GM19328 (cell line): ENCODE measurements around the gene HYDIN.
"Not testable (repeated sequence)": the region's sequence is repeated elsewhere in the genome, so short reads cannot be mapped to it uniquely, and the experiment has no call there.

ENCODE experiments used
- ATAC-seq: cut with Tn5 transposase; IDR thresholded peaks from one replicate; pipeline ENCODE4 v1.9.1; 2021; ENCODE audit warnings: mild to moderate bottlenecking, moderate library complexity; ENCODE audit not compliant: unreplicated experiment

HYDIN gene

DNA sequence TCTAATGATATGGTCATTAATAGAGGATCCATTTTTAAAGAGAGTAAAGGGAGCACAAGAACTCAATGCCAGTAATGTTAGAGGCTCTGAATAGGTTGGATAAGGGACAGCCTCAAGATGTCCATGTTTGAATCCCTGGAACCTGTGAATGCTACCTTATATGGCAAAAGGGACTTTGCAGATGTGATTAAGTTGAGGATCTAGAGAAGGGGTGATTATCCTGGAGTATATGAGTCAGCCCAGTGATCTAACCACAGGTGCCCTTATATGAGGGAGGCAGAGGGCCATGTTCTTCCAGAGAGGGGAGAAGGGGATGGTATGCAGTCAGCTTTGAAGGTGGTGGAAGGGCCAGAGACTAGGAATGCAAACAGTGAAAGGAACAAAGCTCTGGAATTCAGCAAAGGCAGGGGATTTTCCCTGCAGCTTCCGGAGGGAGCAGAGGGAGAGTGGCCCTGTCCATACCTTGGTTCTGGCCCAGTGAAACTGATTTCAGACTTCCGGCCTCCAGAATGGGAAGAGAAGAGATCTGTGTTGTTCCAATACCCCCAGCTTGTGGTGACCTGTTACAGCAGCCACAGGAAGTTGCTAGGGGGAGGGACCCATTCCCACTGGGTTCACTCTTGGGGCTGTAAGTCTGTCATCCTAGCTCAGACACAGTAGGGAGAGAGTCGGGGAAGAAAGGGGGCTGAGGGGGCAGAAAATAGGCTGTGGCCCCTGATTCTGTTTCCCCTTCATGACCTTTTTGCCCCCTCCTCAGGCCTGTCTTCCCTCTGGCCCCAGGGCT is 220.9 kb downstream of the HYDIN start:
- ATAC-seq: not testable (repeated sequence)

- not testable (repeated sequence) for ATAC-seq
These were observed 224.0 kb downstream of the HYDIN start for GRCh38 chr16:71006516-71006915.

GRCh38 chr16:70999735-71000134 is 230.8 kb downstream of the HYDIN start:
- not testable (repeated sequence) for ATAC-seq

DNA sequence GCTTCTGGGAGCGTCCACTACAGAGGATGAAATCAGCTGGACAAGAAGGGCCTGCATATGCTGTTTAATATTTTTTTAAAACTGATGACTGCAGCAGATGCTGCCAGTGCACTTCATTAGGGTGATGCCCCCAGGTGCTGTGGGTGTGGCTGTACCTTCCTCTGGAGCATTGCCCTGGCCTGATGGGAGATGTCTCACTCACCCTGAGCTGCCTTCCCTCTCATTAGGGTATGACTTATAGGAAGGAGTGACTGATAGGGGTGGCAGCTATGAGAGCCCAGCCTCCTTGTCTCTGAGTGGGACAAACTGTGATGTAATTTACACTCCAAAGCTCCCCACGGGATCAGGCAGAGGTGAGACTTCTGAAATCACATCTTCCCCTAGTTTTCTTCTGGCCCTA is 234.7 kb downstream of the HYDIN start:
- ATAC-seq: not testable (repeated sequence)

GRCh38 chr16:70992511-70992910 is 238.0 kb downstream of the HYDIN start:
- not testable (repeated sequence) for ATAC-seq

DNA sequence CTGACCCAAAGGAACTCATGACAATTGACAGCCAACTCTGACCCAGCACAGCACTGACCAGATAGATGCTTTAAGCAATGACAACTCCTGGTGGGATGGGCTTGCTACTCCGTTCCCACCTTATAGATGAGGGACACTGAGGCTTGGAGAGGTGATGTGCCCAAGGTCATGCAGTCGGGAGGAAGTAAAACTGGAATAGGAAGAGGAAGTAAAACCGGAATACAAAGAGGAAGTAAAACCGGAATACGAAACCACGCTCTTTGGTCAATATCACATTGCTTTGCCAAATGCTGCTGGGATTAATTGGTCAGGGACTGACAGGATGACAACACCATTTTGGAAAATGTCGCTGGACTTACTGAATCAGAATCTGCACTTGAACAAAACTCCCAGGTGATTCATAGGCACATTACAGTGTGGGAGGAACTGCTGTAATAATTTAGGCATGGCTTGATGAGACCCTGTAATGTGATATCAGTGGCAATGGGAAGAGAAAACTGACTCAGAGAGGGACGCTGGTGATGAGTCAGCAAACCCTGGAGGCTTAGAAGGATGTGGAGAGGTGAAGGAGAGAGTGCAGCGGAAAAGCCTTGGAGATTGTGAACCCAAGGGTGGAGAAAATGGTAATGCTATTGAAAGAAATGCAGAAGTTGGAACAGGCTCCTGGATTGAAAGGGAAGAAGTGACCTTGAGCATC is 243.4 kb downstream of the HYDIN start:
- not testable (repeated sequence) for ATAC-seq

GRCh38 chr16:70984675-70985074 is 245.8 kb downstream of the HYDIN start:
- ATAC-seq: not testable (repeated sequence)

GRCh38 chr16:70968332-70968731 is 262.2 kb downstream of the HYDIN start:
- not testable (repeated sequence) for ATAC-seq

- ATAC-seq: not testable (repeated sequence)
These were observed 270.4 kb downstream of the HYDIN start for GRCh38 chr16:70960169-70960568.

GRCh38 chr16:70954922-70955321 is 275.6 kb downstream of the HYDIN start:
- not testable (repeated sequence) for ATAC-seq

GRCh38 chr16:70953824-70954223 is 276.7 kb downstream of the HYDIN start:
- ATAC-seq: not testable (repeated sequence)

- ATAC-seq: not testable (repeated sequence)
These were observed 287.0 kb downstream of the HYDIN start for GRCh38 chr16:70943551-70943950.

DNA sequence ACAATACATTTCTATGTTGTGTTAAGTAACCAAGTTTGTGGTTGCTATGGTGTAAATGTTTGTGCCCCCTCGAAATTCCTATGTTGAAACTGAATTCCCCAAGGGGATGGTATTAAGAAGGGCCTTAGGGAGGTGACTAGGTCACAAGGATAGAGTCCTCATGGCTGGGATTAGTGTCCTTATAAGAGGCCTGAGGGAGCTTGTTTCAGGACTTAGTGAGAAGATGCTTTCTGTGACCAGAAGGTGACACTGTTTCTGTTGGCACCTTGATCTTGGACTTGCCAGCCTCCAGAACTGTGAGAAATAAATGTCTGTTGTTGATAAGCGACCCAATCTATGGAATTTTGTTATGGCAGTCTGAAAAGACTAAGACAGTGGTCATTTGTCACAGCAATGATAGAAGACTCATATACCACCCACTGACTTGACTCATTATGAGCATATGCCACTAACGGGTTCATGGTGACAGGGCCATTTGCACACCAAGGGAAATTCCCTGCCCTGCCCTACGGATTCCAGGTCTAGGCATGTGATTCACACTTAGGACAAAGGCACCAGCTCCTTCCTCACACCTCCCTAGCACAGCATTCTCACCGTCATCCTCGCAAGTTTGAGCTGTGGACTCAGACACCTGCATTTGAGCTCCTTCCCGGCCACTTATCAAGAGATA is 290.7 kb downstream of the HYDIN start:
- ATAC-seq: not testable (repeated sequence)

GRCh38 chr16:70936781-70937525 is 293.6 kb downstream of the HYDIN start:
- ATAC-seq: not testable (repeated sequence)

DNA sequence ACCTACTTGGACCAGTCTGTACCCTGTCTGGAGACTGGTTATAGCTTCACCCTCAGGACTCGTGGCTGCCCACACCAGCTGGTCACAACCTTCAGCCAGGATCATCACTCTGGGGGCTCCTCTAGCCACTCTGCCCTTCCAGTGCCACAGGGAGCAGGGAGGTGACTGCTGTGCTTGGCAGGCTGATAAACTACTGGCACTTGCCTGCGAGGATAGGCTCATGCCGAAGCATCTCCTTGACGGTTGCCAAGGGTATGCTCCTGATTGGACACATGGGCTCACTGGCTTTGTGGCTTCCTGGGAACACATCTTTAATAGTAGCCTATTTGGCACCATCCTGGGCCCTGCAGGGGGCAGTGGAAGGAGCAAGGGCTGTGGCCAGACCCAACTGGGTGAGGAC is 295.2 kb downstream of the HYDIN start:
- ATAC-seq: not testable (repeated sequence)

DNA sequence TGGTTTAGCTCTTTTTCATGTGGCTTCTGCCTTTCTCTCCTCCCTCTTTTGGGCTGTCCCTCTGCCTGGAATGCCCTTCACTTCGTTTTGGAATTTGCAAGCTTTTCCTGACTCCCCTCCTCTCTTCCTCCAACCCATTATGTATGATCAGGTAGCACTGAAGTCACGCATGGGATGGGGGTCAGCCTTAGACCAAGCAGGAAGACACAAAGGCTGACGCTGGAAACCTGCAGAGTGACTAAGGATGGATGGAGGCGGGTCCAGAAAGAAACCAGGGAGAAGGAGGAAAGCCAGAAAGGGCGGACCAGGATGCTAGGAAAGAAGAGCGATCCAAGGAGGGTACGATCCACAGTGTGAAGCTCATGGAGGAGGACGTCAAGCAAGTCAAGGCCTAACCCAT is 296.8 kb downstream of the HYDIN start:
- ATAC-seq: not testable (repeated sequence)

DNA sequence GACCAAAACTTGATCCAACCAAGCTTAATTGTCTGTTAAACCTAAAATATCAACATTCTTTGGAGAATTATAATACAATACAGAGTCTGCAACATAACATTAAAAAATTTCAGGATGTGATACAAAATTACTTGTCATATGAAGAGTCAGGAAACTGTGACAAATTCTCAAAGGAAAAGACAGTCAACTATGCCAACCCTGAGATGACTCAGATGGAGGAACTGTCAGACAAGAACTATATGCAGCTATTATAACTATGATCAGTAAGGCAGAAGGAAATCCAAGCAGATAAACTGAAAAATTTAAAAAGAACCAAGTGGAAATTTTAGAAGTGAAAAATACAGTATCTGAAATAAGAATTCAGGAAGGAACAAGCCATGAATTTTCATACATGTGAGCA is 299.8 kb downstream of the HYDIN start:
- not testable (repeated sequence) for ATAC-seq

DNA sequence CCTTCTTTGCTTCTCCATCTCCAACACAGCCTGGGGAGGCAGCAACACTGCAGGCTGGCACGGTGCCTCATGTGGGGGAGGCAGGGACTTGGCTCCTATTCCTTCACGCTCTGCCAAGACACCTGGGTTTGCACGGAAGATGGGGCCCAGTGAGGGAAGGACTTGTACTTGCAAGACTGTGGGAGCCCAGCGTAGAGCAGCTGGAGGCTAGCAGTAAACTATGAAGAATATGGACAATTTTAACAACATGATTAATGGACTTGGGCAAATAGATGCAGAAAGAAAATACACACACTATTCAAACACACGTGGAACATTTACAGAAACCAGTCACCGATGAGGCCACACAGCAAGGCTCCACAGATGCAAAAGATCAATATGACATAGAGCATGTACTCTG is 308.4 kb downstream of the HYDIN start:
- not testable (repeated sequence) for ATAC-seq

GRCh38 chr16:70920661-70921060 is 309.9 kb downstream of the HYDIN start:
- ATAC-seq: not testable (repeated sequence)

DNA sequence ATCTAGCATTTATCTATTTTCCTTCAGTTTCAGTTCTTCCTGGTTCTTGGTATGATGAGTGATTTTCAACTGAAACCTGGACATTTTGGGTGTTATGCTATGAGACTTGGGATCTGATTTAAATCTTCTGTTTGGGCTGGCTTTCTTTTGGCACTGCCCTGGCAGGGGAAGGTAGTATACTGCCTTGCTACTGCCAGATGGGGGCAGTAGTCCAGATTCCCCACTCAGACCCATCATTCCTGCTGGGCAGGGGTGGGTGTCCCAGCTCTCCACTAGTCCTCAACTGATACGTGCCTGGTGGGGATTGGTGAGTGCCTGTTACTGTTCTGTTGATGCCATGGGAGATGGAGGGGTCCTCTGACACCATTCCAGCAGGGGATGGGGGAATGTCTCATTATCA is 342.3 kb downstream of the HYDIN start:
- not testable (repeated sequence) for ATAC-seq

DNA sequence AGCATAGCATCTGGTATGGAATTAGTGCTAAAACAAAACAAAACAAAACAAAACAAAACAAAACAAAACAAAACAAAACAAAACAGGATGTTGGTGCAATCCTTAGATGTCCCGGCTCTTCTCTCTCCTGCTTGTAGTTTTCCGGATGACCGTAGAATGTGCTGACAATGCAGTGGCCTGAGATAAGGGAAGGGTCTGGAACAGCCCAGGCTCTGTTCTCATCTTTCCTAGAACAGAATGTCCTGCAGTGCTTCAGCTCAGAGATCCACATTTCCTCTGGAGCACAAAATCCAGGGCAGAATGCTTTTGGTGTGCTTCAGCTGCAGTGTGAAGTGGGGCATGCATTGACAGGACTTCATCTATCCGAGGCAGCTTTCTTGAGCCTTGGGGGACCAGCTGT is 345.9 kb downstream of the HYDIN start:
- not testable (repeated sequence) for ATAC-seq
